D341Med (cell line): ENCODE measurements around the gene CDH23.
"Not testable (repeated sequence)": the region's sequence is repeated elsewhere in the genome, so short reads cannot be mapped to it uniquely, and the experiment has no call there.

Experiments used
- DNase-seq: peaks from one replicate; pipeline ENCODE4 v3.0.0; 2012; ENCODE audit warnings: low spot score

The CDH23 gene

DNA sequence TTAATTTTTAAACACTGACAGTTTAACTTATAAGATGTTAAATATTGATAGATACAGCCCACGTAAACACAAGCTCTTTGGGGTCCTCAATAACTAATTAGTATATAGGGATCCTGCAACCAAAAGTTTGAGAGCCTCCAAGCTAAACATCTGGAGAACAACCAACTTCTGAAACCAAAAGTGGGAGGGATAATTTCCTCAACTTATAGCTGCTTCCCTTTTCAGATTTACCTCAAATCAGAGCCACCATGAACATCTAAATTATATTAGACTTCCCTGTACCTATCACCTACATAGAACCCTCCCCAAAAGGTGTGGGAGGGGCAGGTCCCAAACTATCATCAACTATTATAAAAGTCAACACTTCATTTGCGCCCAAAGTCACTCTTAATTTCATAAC, 445.7 kb downstream of the CDH23 start:
- DNase-seq, result no peak

- no peak for DNase-seq
These were observed 446.4 kb downstream of the CDH23 start for GRCh38 chr10:71842856-71843686.

DNA sequence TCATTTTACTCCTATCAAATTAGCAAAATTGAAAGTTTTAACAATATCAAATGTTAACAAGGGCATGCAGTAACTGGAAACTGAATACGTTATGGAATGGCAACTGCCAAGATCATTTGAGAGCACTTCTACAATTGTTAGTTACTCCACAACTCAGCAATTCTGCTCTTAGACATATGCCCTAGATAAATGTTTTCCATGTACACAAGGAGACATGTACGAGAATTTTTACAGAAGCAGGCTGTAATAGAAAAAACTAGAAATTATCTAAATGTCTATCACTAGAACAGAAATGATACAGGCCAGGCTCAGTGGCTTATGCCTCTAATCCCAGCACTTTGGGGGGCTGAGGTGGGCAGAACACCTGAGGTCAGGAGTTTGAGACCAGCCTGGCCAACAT, 447.4 kb downstream of the CDH23 start:
- no peak for DNase-seq

GRCh38 chr10:71844695-71845094, 448.0 kb downstream of the CDH23 start:
- DNase-seq, result no peak

DNA sequence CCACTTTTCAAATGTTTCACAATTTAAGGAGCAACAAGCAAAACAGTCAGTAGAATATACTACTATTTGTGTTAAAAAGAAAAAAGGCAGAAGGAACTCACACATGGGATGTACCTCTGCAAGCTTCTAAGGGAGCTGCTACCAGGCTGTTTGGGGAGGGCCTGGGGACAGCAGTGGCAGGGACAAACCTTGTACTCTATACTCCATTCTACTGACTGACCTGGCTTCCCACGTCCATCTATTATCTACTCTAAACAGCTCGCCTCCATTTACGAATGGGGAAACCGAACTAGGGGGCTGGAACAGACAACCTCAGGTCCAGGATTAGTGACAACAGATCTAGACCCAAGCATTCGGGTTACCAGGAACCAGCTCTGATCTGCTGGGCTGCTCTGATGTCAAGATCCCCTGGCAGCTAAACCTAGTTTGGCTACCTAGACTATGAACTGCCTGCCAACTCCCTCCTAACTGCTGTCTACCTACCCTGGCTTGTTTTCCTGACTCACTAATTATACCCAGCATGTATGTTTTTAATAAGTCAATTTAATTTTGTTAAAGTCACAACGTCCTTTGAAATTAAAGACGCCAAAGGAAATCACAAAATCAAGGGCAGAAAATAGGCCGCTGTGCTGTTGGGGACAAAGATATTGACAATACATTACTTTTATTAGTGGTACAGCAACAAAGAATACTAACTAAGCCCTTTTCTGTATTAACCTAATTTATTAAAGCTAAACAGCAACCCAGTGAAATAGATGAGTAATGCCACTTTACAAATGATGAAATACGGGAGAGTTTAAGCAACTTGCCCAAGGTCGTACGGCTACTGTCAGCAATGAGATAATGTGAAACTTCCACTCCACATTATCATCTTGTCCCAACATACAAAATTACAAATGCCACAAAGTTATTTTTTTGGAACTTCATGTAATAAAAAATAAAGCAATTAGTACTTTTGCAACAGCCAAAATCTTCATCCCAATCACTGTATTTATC, 449.0 kb downstream of the CDH23 start:
- DNase-seq, result no peak

DNA sequence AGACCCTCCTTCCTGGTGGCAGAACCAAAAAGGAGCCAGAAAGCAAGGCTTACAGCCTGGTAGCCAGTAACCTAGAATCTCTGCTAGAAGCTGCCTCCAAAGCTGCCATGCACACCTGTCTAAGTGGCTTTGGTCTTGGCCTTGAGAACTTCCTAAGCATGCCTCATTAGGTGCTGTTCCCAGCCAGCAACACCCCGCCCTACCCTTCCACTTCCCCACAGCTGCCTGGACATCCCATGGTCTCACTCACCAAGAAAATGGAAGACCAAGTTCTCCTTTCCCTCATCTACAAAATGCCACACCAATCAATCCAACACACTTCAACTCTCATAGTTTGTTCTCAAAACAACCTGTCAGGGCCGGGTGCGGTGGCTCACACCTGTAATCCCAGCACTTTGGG, 450.1 kb downstream of the CDH23 start:
- no peak for DNase-seq

GRCh38 chr10:71847418-71847817, 450.7 kb downstream of the CDH23 start:
- DNase-seq, result no peak

DNA sequence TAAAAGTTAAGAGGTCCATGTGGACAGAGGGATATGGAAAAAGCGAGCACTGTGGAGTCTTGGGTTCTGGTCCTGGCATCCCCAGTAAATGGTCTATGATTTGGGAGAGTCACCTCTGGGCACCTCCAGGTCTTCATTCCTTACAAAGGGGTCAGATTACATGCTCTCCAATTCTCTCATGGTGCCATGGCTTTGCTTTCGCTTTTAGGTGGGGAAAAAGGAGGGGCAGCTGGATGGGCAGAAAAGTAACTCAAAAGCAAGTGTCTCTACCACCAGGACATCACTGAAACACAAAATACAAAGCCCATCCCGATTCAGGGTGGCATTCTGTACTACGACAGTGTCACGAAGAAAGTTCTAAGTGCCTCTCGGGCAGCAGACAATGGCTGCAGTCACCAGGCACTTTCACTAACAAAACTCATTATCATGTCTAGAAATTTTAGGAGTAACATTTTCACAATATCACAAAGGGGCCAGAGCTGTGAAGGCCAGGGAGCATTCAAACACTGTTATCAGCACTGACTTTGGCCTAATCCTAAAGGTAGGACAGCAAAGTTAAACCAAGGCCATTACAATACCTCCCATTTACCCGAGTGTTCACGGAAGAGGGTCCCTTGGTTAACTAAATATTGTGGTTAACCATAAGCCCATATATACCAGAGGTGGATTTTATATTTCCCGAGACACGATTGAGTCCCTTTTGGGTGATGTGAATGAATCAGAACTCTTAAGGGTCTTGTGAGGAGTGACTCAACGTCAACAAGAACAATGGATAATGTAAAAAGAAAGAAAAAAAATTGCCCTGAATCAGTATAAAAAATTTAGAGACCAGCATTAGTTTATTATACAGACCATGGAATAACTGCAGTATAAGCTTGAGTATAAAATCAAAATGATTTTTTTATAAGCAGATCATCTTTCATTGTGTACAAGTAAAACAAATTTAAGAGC, 451.9 kb downstream of the CDH23 start:
- DNase-seq, result no peak

DNA sequence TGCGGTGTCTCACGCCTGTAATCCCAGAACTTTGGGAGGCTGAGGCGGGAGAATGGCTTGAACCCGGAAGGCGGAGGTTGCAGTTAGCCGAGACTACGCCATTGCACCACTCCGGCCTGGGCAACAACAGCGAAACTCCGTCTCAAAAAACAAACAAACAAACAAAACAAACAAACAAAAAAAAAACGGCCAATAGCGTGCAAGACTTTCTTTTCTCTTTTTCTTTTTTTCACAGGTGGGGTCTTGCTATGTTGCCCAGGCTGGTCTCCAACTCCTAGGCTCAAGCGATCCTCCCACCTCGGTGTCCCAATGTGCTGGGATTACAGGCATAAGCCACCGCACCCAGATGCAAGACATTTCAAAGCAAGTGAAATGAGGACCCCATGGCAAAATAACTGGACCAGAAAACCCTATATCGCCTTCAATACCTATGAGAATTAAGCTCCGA, 452.8 kb downstream of the CDH23 start:
- DNase-seq, result no peak

DNA sequence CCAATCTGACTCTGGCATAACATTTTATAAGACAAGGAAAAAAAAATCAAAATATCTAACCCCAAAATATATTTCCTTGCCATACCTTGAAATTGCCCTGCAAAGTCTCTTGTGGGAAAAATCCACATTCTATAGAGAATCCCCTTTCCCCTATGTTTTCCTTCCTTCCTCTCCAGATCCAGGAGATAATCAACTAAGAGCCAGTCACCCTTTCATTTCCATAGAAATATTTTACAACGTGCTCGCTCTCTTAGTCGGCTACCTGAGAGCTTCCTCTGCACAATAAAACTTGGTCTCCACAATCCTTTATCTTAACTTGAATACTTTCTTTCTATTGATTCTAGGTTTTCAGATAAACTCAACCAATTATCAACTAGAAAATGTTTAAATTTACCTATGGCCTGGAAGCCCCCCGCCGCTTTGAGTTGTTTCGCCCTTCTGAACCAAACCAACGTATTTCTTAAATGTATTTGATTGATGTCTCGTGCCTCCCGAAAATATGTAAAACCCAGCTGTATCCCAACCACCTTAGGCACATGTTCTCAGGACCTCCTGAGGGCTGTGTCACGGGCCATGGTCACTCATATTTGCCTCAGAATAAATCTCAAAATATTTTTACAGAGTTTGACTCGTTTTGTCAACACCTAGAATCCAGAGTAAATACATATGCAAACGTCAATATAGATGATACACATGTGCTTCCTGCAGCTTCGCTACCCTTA, 453.5 kb downstream of the CDH23 start:
- no peak for DNase-seq

- peak; percentile 94 for DNase-seq
These were observed 454.2 kb downstream of the CDH23 start, which contains the start of gene PSAP for GRCh38 chr10:71850743-71851464. TSS of gene PSAP (minus strand) at chr10:71851251. CDS start at chr10:71851221, 30 bp downstream.

- not testable (repeated sequence) for DNase-seq
These were observed 454.9 kb downstream of the CDH23 start for GRCh38 chr10:71851465-71852095.

DNA sequence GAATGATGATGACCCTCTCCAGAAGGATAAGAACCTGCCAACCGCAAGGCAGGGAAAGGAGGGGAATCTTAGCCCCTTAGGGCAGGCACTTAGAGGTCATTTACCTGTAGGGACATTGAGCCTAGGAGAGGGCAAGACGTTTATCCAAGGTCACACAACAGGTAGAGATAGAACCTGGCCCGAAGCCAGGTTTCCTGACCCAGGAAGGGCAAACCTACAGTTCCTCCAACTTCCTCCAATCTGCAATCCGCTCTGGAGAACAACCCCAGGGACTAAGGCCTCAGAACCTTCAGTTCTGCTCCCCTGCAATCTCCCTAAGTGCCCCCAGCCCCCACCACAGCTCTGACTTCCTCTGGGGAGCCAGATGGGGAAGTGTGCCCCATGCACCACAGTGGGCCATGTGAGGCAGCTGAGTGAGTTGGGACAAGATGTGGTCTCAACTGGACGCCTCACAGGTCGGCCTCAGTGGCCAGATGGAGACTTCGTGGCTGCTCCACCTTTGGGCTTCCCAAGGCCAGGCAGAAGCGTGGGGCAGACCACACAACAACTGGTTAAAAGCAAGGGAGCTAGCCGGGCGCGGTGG, 455.7 kb downstream of the CDH23 start:
- no peak for DNase-seq

DNA sequence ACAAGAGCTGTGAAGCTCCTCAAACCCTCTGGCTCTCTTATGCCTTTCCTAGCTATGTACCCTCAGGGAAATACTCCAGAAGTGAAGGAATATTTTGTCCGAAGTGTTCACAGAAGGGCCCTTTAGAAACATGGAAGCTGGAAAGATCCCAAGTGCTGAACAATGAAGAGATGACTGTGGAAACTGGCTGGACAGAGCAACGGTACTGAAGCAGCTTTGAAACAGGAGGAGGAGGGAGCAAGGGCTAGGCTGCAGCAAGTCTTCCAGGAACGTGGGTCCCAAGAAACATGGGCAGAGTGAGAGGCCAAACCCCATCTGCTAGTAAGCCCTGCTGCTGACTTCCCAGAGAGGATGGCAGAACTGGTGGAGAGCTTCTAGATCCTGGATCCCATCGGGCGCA, 457.3 kb downstream of the CDH23 start:
- DNase-seq, result no peak

GRCh38 chr10:71856619-71857018, 459.9 kb downstream of the CDH23 start:
- no peak for DNase-seq

DNA sequence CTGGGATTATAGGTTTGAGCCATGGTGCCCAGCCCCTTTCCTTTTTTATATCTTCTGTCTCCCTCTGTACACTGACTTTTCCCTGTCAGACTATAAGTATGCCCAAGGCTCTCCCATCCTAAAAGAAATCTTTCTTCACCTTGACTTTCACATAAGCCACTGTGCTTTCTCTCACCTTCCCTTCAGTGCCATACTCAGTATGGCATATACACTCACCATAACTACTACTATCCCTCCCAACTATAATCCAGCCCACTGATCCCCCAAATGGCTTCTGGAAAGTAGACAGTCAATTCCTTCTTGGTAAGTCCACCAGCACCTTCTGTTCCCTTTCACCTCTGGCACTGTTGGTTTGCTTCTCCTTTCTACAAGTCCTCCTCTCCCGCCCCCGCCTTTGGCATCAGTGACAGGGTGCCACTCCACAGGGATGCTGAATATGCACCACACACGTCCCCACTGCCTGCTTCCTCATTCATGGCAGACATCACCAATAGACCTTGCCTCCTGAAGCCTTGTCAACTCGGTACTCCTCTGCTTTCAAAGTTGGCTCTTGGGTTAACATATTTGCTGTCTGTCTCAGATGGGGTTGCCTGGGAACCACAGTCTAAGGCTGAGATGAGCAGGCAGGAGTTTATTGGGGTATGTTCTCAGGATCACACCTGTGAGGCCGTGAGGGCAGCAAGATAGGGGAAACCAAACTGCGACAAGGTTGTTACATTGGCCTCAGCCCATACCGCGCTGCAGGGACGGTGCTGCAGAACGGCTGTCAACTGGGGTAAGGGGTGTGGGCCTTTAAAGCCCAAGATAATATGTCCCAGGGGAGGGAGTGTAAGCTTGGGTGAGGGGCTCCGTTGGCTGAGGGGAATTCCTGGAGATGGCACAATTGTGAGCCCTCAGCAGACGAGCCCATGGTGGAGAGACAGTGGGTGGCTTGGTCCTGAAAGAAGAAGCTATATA, 461.5 kb downstream of the CDH23 start:
- DNase-seq, result no peak

DNA sequence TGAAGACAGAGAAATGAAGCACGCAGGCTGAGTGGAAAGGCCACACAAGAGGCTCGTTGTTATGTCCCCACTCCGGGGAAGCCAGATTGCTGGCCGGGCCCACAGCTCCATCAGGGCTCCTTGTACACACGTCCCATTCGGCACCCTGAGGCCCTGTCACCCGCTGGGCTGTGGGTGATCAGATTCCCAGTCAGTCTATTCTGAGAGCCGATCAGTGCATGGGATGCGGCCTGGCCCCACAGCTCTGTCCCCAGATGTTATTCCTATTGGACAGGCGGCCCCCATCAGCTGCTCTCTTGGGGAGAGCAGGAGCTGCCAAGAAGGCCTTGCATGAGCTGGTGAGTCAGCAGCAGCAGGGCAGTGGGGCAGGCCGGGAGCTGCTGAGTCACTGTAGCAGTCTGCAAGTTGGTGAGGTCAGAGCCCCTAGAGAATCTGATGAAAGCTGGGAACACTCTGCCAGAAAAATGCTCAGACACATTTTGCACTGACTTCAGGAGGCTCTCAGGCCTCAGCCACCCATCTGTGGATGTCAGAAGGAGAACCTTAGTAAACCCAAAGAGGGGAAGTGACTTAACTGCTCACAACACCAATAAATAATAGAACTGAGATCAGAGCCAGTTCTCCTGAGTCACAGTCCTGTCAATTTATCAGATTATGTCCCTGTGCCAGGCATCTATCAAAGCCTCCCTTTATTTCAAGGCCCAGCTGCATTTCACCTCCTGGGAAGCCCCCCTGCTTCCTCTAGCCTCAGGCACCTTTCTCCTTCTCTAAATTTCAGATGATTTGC, 463.7 kb downstream of the CDH23 start:
- peak; percentile 82 for DNase-seq
